ENCODE results near the gene ZNF598.

DNA sequence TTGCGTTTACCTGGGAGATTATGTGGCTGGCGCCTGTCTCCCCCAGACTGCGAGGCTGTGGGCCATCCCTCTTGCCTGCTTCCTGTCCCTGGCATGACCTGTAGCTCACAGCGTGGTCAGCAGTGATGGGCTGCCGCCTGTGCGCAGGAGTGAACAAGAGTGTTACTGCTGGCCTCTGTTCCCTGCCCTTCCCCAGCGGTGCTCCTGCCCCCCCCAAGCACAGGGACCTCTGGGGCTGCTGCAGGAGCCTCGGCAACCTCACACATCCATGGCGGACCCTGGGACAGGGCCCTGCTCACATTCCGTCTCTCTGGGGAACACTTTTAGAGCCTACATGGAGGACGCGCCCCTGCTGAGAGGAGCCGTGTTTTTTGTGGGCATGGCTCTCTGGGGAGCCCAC, 48.8 kb upstream of the ZNF598 start:
- TF ChIP-seq CTCF (IDR thresholded peaks at IDR 0.05; ENCODE audit: borderline replicate concordance, extremely low read depth, low read length, poor library complexity, severe bottlenecking) (no peak), EZH2 (IDR thresholded peaks at IDR 0.05; ENCODE audit: borderline replicate concordance, low read depth, low read length, severe bottlenecking) (no peak)

All from DND-41 (cell line).